Liver (tissue), 9 donors: ENCODE results near the gene PIP4K2A. TPM values are rescaled to one million over a fixed set of nuclear protein-coding genes. Genes with fewer than 3 reads are reported as not detected.

Experiments used
- DNase-seq: peaks from one replicate; pipeline ENCODE4 v3.0.0-alpha.2; 2017; ENCODE audit warnings: low spot score
- H3K27ac ChIP-seq, 2 donors: one replicate each; pipeline ENCODE4 v1.7.0; 2013; ENCODE audit warnings: inconsistent platforms in 2 of 2, low read length in 2 of 2, control low read depth in 1 of 2, low read depth in 1 of 2, mild to moderate bottlenecking in 1 of 2
- H3K27me3 ChIP-seq, 4 donors: one replicate each; pipeline versions ENCODE4 v1.6.1 to v1.7.0; 2013; ENCODE audit warnings: low read length in 3 of 4, inconsistent platforms in 1 of 4, mild to moderate bottlenecking in 1 of 4, moderate library complexity in 1 of 4; ENCODE audit not compliant: control insufficient read depth in 4 of 4, insufficient read depth in 4 of 4
- H3K36me3 ChIP-seq, 4 donors: one replicate each; pipeline versions ENCODE4 v1.6.1 to v1.7.0; 2013; ENCODE audit warnings: low read length in 3 of 4, mild to moderate bottlenecking in 3 of 4, low read depth in 1 of 4, moderate library complexity in 1 of 4; ENCODE audit not compliant: control insufficient read depth in 4 of 4, insufficient read depth in 3 of 4
- H3K4me1 ChIP-seq, 4 donors: one replicate each; pipeline versions ENCODE4 v1.6.1 to v1.7.0; 2013; ENCODE audit warnings: low read length in 3 of 4, mild to moderate bottlenecking in 3 of 4, moderate library complexity in 1 of 4; ENCODE audit not compliant: control insufficient read depth in 4 of 4, insufficient read depth in 4 of 4
- H3K4me3 ChIP-seq, 3 donors: one replicate each; pipeline versions ENCODE4 v1.6.1 to v1.7.0; 2013; ENCODE audit warnings: low read length in 3 of 3, control low read depth in 1 of 3, low read depth in 1 of 3, mild to moderate bottlenecking in 1 of 3
- H3K9ac ChIP-seq, 2 donors: one replicate each; pipeline ENCODE4 v1.7.0; 2013; ENCODE audit warnings: low read length in 2 of 2, mild to moderate bottlenecking in 2 of 2, moderate library complexity in 2 of 2, control low read depth in 1 of 2, low read depth in 1 of 2
- H3K9me3 ChIP-seq, 4 donors: one replicate each; pipeline versions ENCODE4 v1.6.1 to v1.7.0; 2013; ENCODE audit warnings: low read length in 3 of 4; ENCODE audit not compliant: control insufficient read depth in 4 of 4
- ATF3 ChIP-seq: IDR thresholded peaks from 2 replicates; pipeline ENCODE4 v1.6.1; 2016; ENCODE audit warnings: antibody characterized with exemption
- EGR1 ChIP-seq, 2 donors: IDR thresholded peaks; 2 replicates each; pipeline ENCODE4 v1.6.1; 2016 to 2018; ENCODE audit warnings: antibody characterized with exemption in 2 of 2, low read depth in 2 of 2
- FOXA1 ChIP-seq: IDR thresholded peaks from 2 replicates; pipeline ENCODE4 v1.6.1; 2016; ENCODE audit warnings: antibody characterized with exemption
- FOXA2 ChIP-seq: IDR thresholded peaks from 2 replicates; pipeline ENCODE4 v1.6.1; 2016; ENCODE audit warnings: antibody characterized with exemption
- GABPA ChIP-seq, 2 donors: IDR thresholded peaks in 1 of 2; conservative IDR thresholded peaks in 1 of 2; 2 replicates each; pipeline ENCODE4 v1.6.1; 2016; ENCODE audit warnings: antibody characterized with exemption in 2 of 2, mild to moderate bottlenecking in 1 of 2, moderate library complexity in 1 of 2
- HNF4A ChIP-seq, 2 donors: conservative IDR thresholded peaks; 2 replicates each; pipeline ENCODE4 v1.6.1; 2016; ENCODE audit warnings: antibody characterized with exemption in 2 of 2, mild to moderate bottlenecking in 2 of 2
- HNF4G ChIP-seq: IDR thresholded peaks from 2 replicates; pipeline ENCODE4 v1.6.1; 2016; ENCODE audit warnings: antibody characterized with exemption
- JUND ChIP-seq, 2 donors: IDR thresholded peaks; 2 replicates each; pipeline ENCODE4 v1.6.1; 2016; ENCODE audit warnings: antibody characterized with exemption in 2 of 2
- NR2F2 ChIP-seq: IDR thresholded peaks from 2 replicates; pipeline ENCODE4 v1.6.1; 2016; ENCODE audit warnings: antibody characterized with exemption
- RAD21 ChIP-seq, 2 donors: IDR thresholded peaks; 2 replicates each; pipeline ENCODE4 v1.6.1; 2016; ENCODE audit warnings: antibody characterized with exemption in 2 of 2, mild to moderate bottlenecking in 2 of 2
- RXRA ChIP-seq, 2 donors: IDR thresholded peaks; 2 replicates each; pipeline ENCODE4 v1.6.1; 2017 to 2018; ENCODE audit warnings: antibody characterized with exemption in 2 of 2, mild to moderate bottlenecking in 1 of 2
- SP1 ChIP-seq: IDR thresholded peaks from 2 replicates; pipeline ENCODE4 v1.6.1; 2018; ENCODE audit warnings: antibody characterized with exemption, mild to moderate bottlenecking
- YY1 ChIP-seq: IDR thresholded peaks from 2 replicates; pipeline ENCODE4 v1.6.1; 2016; ENCODE audit warnings: antibody characterized with exemption, mild to moderate bottlenecking
- WGBS: extraction: QIAGEN DNeasy Blood & Tissue Kit; methylation state at CpG from one replicate; pipeline ENCODE4 v1.1.7; 2013; 5-methylcytosine and 5-hydroxymethylcytosine counted together
- polyA plus RNA-seq, 2 donors: library from polyadenylated mRNA; stranded (reverse) in 1 of 2; unstranded in 1 of 2; fragments of 200-250 nt in 1 of 2; fragments of >200 nt in 1 of 2; fragmentation: Nextera tagmentation in 1 of 2; extraction: Ambion mirVana in 1 of 2; gene quantifications; one replicate each; pipeline versions ENCODE4 v1.2.1 to v1.2.3, GENCODE V29; 2013 to 2015
- total RNA-seq, 2 donors: library from RNA; depleted of rRNA; stranded (reverse); fragments of >200 nt; gene quantifications; one replicate each; pipeline ENCODE4 v1.2.3, GENCODE V29; 2014
- TF ChIP-seq, protein P1 (sequence below): IDR thresholded peaks from 2 replicates; pipeline ENCODE4 v1.6.1; 2016; ENCODE audit warnings: antibody characterized with exemption
- TF ChIP-seq, protein P2 (sequence below): fragments of 150-350 bp; IDR thresholded peaks from 2 replicates; pipeline ENCODE4 v1.5.1; 2017; ENCODE audit warnings: improper control_type of control experiment, low read depth, low read length; ENCODE audit not compliant: missing input control
- TF ChIP-seq, protein P3 (sequence below): IDR thresholded peaks from 2 replicates; pipeline ENCODE4 v1.6.1; 2016; ENCODE audit warnings: antibody characterized with exemption
- donor health status: healthy.
- donor health status: healthy.
- donor health status: healthy.
- donor health status: healthy.
- donor health status: healthy.

The PIP4K2A gene
- total and polyA plus RNA-seq, 4 donors: 6.4 to 53.7 (median 8.6) TPM

DNA sequence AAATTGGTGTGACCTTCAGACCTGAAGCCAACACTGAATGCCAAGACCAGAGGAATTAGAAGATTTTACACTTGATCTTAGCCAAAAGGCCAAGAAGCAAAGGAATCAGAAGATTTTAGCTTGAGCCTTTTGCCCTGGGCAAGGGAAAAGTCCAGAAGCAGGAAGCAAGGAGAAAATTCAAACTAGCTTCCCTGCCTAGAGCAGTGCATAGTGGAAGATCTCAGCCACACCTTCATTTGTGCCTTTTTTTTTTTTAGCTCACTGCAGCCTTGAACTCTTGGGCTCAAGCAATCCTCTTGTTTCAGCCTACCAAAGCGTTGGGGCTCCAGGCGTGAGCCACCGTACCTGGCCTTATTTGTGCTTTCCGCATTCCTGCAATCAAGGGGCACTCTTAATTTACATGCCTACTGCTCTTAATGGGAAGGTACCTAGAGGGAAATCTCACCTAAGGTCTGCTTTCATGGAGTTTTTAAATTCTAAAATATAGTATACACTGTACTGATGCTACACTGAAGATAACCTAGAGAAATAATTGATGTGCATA is 8.3 kb upstream of the PIP4K2A start:
- no peak overlapping the region for H3K4me3 ChIP-seq
- H3K9me3 ChIP-seq: no peaks in the 10 kb centered on the region
- H3K36me3 ChIP-seq: no peaks in the 10 kb centered on the region
- WGBS: 79% methylated on average over 4 of the region's 4 CpGs
- no peak overlapping the region for H3K27ac ChIP-seq
- no peak overlapping the region for H3K9ac ChIP-seq
- H3K27me3 ChIP-seq: no peaks in the 10 kb centered on the region
- peaks cover 0 to 4% (median 2%) of the 10 kb centered on the region in 4 donors for H3K4me1 ChIP-seq
- TF ChIP-seq, protein P1, sequence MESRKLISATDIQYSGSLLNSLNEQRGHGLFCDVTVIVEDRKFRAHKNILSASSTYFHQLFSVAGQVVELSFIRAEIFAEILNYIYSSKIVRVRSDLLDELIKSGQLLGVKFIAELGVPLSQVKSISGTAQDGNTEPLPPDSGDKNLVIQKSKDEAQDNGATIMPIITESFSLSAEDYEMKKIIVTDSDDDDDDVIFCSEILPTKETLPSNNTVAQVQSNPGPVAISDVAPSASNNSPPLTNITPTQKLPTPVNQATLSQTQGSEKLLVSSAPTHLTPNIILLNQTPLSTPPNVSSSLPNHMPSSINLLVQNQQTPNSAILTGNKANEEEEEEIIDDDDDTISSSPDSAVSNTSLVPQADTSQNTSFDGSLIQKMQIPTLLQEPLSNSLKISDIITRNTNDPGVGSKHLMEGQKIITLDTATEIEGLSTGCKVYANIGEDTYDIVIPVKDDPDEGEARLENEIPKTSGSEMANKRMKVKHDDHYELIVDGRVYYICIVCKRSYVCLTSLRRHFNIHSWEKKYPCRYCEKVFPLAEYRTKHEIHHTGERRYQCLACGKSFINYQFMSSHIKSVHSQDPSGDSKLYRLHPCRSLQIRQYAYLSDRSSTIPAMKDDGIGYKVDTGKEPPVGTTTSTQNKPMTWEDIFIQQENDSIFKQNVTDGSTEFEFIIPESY: no peak
- TF ChIP-seq SP1: no peak
- TF ChIP-seq JUND (IDR thresholded peaks at IDR 0.05): no peak
- no peak for TF ChIP-seq RAD21 (IDR thresholded peaks at IDR 0.05)
- TF ChIP-seq, protein P2, sequence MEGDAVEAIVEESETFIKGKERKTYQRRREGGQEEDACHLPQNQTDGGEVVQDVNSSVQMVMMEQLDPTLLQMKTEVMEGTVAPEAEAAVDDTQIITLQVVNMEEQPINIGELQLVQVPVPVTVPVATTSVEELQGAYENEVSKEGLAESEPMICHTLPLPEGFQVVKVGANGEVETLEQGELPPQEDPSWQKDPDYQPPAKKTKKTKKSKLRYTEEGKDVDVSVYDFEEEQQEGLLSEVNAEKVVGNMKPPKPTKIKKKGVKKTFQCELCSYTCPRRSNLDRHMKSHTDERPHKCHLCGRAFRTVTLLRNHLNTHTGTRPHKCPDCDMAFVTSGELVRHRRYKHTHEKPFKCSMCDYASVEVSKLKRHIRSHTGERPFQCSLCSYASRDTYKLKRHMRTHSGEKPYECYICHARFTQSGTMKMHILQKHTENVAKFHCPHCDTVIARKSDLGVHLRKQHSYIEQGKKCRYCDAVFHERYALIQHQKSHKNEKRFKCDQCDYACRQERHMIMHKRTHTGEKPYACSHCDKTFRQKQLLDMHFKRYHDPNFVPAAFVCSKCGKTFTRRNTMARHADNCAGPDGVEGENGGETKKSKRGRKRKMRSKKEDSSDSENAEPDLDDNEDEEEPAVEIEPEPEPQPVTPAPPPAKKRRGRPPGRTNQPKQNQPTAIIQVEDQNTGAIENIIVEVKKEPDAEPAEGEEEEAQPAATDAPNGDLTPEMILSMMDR: no peak
- no peak for TF ChIP-seq HNF4G
- TF ChIP-seq FOXA2: no peak
- TF ChIP-seq GABPA (IDR thresholded peaks at IDR 0.05 in 1 of 2, conservative IDR thresholded peaks at IDR 0.05 in 1 of 2): no peak
- no peak for TF ChIP-seq HNF4A (conservative IDR thresholded peaks at IDR 0.05)
- DNase-seq: no peak

DNA sequence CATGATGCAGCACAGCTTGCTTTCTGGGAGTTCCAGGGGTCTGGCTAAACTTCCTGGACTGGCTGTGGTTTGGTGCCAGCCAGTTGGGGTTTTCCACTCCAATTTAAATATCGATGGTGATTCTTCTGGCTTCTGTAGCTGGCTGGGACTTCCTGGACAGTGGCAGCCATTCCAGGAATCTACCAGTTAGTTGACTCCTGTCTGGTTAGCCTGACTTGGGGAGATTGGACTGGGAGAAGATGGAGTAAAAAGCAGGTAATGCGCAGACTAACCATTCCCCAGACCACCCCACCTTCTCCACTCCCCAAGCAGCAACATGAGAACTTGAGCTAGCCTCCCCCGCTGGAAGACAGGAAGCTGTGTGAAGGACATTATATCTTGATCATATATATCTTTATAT is 6.3 kb upstream of the PIP4K2A start:
- 82% methylated on average over 3 of the region's 3 CpGs for WGBS
- H3K4me1 ChIP-seq: peaks cover 0 to 4% (median 2%) of the 10 kb centered on the region in 4 donors
- no peaks in the 10 kb centered on the region for H3K36me3 ChIP-seq
- TF ChIP-seq, protein P1: no peak
- TF ChIP-seq NR2F2 (no peak), ATF3 (no peak), JUND (IDR thresholded peaks at IDR 0.05) (no peak), YY1 (no peak), RXRA (IDR thresholded peaks at IDR 0.05) (no peak), GABPA (IDR thresholded peaks at IDR 0.05 in 1 of 2, conservative IDR thresholded peaks at IDR 0.05 in 1 of 2) (no peak), EGR1 (IDR thresholded peaks at IDR 0.05; ENCODE audit: low read depth in 2 of 2) (no peak), FOXA1 (no peak), HNF4A (conservative IDR thresholded peaks at IDR 0.05) (no peak)
- TF ChIP-seq, protein P2: no peak
- TF ChIP-seq, protein P3, sequence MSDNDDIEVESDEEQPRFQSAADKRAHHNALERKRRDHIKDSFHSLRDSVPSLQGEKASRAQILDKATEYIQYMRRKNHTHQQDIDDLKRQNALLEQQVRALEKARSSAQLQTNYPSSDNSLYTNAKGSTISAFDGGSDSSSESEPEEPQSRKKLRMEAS: no peak
- H3K9ac ChIP-seq: no peak overlapping the region
- no peaks in the 10 kb centered on the region for H3K9me3 ChIP-seq
- no peak overlapping the region for H3K4me3 ChIP-seq
- DNase-seq: no peak
- no peak overlapping the region for H3K27ac ChIP-seq
- no peaks in the 10 kb centered on the region for H3K27me3 ChIP-seq
